GM23248 (cell line): ENCODE data around the gene NEK6.

Source experiments
- EZH2 ChIP-seq: fragments of 200-600 bp; sonication (generic); IDR thresholded peaks from 2 replicates; pipeline ENCODE4 v1.6.1; 2018; ENCODE audit warnings: antibody characterized with exemption, mild to moderate bottlenecking; ENCODE audit not compliant: insufficient read depth, poor library complexity, severe bottlenecking
- EZH2phosphoT487 ChIP-seq: fragments of 200-600 bp; sonication (generic); IDR thresholded peaks from 2 replicates; pipeline ENCODE4 v1.6.1; 2018; ENCODE audit warnings: antibody characterized with exemption, moderate library complexity, mild to moderate bottlenecking, low read depth; ENCODE audit not compliant: insufficient read depth

DNA sequence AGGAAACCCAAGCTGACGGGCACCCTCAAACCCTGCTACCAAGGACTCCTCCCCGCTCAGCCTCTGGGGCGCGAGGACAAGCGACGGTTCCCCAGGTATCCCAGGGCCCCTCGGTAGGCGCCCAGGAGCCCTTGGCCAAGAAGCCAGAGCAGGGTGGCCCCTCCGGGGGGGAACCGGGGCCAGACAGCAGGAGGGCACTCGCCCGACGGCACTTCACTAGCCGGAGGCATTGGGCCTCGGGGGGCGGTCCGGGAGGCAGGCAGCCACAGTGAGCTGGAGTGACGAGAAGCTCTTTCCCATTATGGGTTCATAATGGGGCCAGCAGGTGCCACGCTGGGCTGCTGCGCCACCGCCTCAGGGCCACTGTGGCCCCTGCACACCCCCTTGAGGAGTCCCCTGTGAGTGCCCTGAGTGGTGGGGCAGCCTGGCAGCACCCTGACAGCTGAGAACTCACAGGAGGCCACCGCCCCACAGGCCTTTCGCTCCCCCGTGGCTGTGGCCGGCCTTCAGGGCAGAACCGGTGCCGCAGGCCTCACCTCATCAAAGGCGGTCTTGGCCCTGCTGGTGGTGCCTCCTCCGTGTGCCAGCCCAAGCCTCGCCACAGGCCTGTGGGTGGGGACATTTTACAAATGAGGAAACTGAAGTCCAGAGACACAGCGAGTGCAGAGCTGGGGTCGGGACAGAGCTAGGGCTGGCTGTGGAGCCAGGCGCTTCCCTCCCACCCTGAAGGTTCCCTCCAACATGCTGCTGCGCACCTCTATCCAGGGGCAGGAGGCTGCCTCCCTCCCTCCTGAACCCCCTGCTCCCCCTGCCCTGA lies 88.8 kb downstream of the NEK6 start:
- TF ChIP-seq EZH2 = no peak
- no peak for TF ChIP-seq EZH2phosphoT487
